Activated CD4-positive, CD25-positive, alpha-beta regulatory T cell treated with anti-CD3 and anti-CD28 coated beads, Interleukin-2, amount 50 U/mL, for 16 hours (primary cell): ENCODE results near the gene ATP11C.
"Not testable (repeated sequence)": the region's sequence is repeated elsewhere in the genome, so short reads cannot be mapped to it uniquely, and the experiment has no call there.

Experiments
- DNase-seq: peaks from one replicate; pipeline ENCODE4 v3.0.0-alpha.2; 2020; ENCODE audit warnings: low read depth, low spot score

The ATP11C gene

DNA sequence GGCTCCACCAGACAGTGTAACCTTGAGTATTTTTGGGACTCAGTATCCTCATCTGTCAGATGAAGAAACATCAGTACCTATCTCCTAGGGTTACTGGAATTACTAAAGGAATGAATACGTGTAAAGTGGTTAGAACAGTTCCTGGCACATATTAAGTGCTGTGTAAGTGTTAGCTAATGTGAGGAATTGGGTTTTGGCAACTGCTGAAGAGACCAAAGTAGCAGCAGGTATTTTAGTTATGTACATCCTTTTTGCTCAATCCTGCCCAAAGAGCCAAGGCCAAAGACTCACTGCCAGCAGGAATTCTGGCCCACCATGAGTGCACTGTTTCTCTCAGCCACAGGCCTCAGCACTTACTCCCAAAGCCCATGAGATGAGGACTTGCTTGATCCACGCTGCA lies 208.2 kb downstream of the ATP11C start:
- no peak for DNase-seq

DNA sequence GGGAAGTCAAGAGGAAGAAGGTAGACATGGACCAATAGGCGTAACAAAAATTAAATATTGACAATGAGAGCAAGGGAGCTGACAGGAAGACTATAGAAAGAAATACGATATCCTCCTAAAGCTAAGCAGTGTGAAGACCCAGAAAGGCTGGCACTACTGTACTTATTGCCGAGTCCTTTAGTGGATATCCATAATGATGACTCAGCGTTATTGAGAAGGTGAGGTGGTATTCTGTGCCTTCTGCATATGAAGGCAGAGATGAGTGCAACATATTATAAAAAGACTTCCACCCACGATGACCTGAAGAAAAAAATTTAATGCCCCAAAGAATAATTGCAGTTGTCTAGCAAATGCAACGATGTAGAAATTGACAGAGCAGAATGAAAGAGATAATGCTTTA lies 211.9 kb downstream of the ATP11C start:
- no peak for DNase-seq

DNA sequence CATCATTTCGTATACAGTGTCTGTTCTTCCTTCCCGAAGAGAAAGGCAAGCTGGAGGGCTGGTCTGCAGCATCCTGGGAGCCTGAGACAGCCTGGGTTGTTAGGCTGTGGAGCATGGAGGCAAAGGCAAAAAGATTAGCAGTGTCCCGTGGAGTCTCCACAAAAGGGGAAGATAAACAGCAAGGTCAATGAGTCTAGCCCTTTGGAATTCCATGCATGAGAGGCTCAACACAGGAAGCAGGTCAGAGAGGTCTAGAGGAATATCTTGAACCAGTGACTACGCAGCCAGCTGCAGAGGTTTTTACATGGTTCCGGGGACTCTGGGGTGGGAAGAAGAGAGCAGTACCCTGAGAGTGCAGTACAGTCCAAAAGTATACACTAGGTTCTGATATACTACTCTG lies 212.7 kb downstream of the ATP11C start:
- no peak for DNase-seq

DNA sequence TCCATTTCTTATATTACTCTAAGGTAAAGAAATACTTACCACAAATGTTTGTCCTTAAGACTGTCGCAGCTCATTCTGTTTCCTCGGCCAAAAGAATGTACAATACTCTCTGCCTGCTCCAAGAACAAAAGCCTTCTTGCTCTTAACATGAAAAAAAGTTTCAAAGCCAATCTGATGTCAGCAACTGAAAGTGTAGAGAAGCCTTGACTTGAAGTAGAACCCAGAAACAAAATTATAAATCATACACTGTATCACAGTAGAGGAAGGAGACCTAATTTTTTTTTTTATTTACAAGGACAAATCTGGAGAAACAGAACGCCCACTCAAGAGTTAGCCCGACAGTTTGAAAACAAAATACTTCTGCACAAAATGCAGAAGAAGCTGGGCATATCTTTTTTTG lies 224.8 kb downstream of the ATP11C start, which contains the start of gene MCF2:
MCF2 (minus strand) TSS at position 101 of the 400 bp plus-strand sequence. CDS start 56,423 bp downstream, outside the sequence.
- no peak for DNase-seq

DNA sequence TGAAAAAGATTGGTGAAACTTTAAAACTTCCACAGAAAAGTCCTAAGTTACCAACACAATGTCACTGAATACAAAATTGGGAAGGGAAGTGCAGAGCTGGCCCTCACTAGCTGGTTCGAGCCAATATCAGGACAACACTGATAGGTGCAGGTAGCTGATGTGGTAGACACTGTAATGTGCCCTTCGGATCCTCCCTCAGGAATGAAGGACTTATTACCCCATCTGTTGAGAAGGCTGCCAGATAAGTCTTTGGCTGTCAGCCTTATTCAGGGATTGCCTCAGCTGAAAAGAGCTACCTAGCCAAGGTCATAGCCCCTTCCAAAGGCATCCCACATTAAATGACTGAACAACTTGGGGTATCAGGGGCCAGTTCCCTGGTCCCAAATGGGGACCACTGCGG lies 230.2 kb downstream of the ATP11C start:
- DNase-seq: no peak

DNA sequence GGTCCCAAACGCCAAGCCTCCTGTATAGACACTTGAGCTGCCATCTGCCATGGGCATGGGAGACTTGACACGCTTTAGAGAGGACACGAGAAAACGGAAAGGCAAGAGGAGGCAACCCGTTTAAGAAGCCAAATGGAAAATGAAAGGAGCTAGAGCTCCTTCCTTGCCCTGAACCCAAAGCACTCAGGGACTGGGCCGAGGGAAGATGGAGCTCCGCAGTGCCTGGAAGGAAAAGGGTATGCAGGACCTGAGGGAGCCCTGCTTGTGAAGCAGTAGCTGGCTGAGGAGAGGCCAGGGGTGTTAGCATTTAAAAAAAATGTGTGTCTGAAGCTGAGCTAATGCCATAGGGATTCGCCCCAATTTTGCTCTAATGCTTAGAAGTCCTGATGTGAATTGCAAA lies 239.9 kb downstream of the ATP11C start:
- no peak for DNase-seq

DNA sequence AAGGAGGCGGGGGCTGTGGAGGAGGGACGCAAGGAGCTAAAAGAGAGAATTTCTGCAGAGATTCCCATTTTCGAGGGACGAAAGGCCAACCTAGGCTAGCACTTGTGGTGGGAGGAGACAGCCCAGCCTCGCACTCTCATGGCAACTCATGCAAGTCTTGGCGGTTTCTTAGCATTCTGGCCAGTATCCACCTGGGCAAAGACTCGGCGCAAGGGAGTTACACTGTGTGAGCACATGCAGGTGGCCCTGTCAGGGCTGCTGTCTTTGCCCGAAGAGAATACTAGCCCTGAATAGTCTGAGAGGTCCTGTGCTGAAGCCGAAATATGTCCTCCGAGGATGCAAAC lies 240.4 kb downstream of the ATP11C start:
- no peak for DNase-seq

DNA sequence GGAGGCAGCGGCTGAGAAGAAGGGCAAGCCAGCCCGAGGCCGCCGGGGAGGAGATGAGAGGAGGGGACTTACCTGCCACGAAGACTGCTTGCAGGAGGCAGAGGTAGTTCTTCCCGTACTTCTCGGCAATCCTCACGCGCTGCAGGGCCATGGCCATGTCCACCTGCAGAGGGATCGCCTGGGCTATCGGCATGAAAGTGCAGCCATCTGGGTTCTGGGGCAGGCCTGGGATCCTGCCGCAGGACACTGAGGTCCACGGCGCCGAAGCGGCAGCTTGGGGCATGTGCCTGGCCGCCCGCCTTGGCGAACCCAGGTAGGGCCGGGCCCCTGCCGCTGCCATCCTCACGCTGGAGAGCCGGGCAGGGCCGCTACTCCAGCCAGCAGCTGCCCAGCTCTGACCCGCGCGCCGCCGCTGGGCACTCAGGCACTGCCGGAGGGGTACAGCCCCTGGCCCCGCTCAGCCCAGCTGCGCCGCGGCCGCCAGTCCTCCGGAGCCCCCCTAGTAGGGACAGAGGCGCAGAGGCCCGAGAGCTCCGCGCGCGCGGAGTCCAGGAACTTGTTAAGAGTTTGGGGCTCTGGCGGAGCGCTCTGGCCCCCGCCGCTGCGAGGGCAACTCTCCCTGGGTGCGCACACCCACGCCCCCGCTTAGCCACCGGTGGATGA lies 240.9 kb downstream of the ATP11C start:
- DNase-seq: no peak

DNA sequence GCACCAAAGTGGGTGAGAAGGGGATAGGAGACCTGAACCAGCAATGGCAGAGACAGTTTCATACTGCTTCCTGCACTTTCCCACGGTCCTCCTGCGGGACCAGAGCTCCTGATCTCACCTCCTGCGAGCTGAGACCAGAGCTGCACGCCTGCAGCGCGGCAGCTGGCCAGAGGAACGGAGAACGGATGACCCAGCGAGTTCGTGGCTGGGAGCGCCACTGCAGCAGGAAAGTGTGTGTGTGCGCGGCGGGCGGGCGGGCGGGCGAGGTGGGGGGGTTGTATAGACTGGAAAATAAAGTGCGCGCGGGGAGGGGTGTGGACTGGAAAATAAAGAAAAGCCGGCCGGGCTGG lies 241.4 kb downstream of the ATP11C start:
- no peak for DNase-seq

DNA sequence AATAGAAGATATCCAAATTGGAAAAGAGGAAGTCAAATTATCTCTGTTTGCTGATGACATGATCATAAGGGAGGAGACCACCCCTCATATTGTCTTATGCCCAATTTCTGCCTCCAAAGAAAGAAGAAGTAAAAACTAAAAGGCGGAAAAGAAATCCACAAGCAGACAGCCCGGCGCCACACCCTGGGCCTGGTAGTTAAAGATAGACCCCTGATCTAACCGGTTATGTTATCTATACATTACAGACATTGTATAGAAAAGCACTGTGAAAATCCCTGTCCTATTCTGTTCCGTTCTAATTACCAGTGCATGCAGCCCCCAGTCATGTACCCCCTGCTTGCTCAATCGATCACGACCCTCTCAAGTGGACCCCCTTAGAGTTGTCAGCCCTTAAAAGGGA lies 247.7 kb downstream of the ATP11C start:
- DNase-seq: not testable (repeated sequence)

DNA sequence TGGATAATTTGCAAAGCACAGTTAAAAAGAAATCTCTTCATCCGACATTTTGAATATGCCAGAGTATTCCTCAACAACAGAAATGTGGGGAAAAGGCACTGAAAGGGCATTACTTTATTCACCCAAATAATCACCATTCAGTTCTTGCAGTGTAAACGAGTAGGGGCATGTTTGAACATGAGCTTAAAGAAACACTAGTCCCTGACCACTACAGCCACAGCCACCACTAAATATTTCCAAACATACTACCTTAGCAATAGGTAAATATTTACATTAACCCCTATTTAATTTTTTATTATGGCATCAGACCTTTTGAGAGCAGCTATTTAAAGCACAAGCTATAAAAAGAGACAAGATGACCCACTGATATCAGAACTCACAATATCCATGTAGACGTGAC lies 252.5 kb downstream of the ATP11C start:
- no peak for DNase-seq
